OCI-LY1 (cell line): Measurements from ENCODE around the gene LEFTY1.

Experiments
- H2AFZ ChIP-seq: fragments of 200-600 bp; sonication (generic), shearing (Covaris generic); 2 replicates; pipeline ENCODE4 v1.6.0; 2014; ENCODE audit warnings: antibody characterized with exemption, mild to moderate bottlenecking, low read length
- H3F3A ChIP-seq: fragments of 200-600 bp; sonication (generic), shearing (Covaris generic); 2 replicates; pipeline ENCODE4 v1.6.0; 2014; ENCODE audit warnings: mild to moderate bottlenecking, antibody characterized with exemption, low read length, moderate library complexity; ENCODE audit not compliant: insufficient read depth
- H3K27ac ChIP-seq: fragments of 200-600 bp; sonication (generic); 2 replicates; pipeline ENCODE4 v1.5.1; 2014; ENCODE audit warnings: low read length, mixed run types, mild to moderate bottlenecking, low read depth; ENCODE audit not compliant: poor library complexity, severe bottlenecking
- H3K27me3 ChIP-seq: fragments of 200-600 bp; sonication (generic); 2 replicates; pipeline ENCODE4 v1.6.0; 2014; ENCODE audit warnings: antibody characterized with exemption, mild to moderate bottlenecking, low read length, moderate library complexity; ENCODE audit not compliant: insufficient read depth
- H3K36me3 ChIP-seq: fragments of 200-600 bp; sonication (generic); 2 replicates; pipeline ENCODE4 v1.6.1; 2014; ENCODE audit warnings: mild to moderate bottlenecking, antibody characterized with exemption, low read length, moderate library complexity, mixed read lengths; ENCODE audit not compliant: insufficient read depth
- H3K4me1 ChIP-seq: fragments of 200-600 bp; sonication (generic); 2 replicates; pipeline ENCODE4 v1.5.1; 2014; ENCODE audit warnings: mild to moderate bottlenecking, low read length, moderate library complexity; ENCODE audit not compliant: insufficient read depth, severe bottlenecking
- H3K4me2 ChIP-seq: fragments of 200-600 bp; sonication (generic), shearing (Covaris generic); 2 replicates; pipeline ENCODE4 v1.6.1; 2014; ENCODE audit warnings: low read length
- H3K4me3 ChIP-seq: fragments of 200-600 bp; sonication (generic); 2 replicates; pipeline ENCODE4 v1.5.1; 2014; ENCODE audit warnings: low read length, low read depth, mild to moderate bottlenecking, mixed read lengths; ENCODE audit not compliant: poor library complexity, severe bottlenecking
- H3K79me2 ChIP-seq: fragments of 200-600 bp; shearing (Covaris generic); 2 replicates; pipeline ENCODE4 v1.6.1; 2016; ENCODE audit warnings: mixed run types, low read length, mixed read lengths; ENCODE audit not compliant: insufficient read depth
- H3K9ac ChIP-seq: fragments of 200-600 bp; sonication (generic), shearing (Covaris generic); 2 replicates; pipeline ENCODE4 v1.6.1; 2014; ENCODE audit warnings: mild to moderate bottlenecking, low read length, mixed read lengths
- H3K9me2 ChIP-seq: fragments of 200-600 bp; sonication (generic), shearing (Covaris generic); 2 replicates; pipeline ENCODE4 v1.6.1; 2014; ENCODE audit warnings: low read depth, mild to moderate bottlenecking, low read length, mixed read lengths
- H3K9me3 ChIP-seq: fragments of 200-600 bp; shearing (Covaris generic); 2 replicates; pipeline ENCODE4 v1.6.1; 2014; ENCODE audit warnings: low read length, mixed read lengths
- H4K20me1 ChIP-seq: fragments of 200-600 bp; sonication (generic), shearing (Covaris generic); 2 replicates; pipeline ENCODE4 v1.6.0; 2016; ENCODE audit warnings: mild to moderate bottlenecking, low read length; ENCODE audit not compliant: insufficient read depth
- CTCF ChIP-seq: fragments of 200-600 bp; sonication (generic), shearing (Covaris generic); IDR thresholded peaks from 2 replicates; pipeline ENCODE4 v1.5.1; 2017; ENCODE audit warnings: mild to moderate bottlenecking, antibody characterized with exemption, low read length, moderate library complexity, mixed read lengths
- EZH2 ChIP-seq: fragments of 200-600 bp; sonication (generic), shearing (Covaris generic); IDR thresholded peaks from 2 replicates; pipeline ENCODE4 v1.8.0; 2017; ENCODE audit warnings: borderline replicate concordance, mixed run types, mild to moderate bottlenecking, antibody characterized with exemption, low read length, moderate library complexity, mixed read lengths

LEFTY1 gene

GRCh38 chr1:225919906-225920305, 31.0 kb upstream of the LEFTY1 start:
- no peak overlapping the region for H3K4me3 ChIP-seq
- no peaks in the 10 kb centered on the region for H3F3A ChIP-seq
- H3K27ac ChIP-seq = no peak overlapping the region
- no peaks in the 10 kb centered on the region for H4K20me1 ChIP-seq
- no peaks in the 10 kb centered on the region for H3K27me3 ChIP-seq
- peaks cover 7% of the 10 kb centered on the region; the same call in 1 of the 2 replicates for H3K79me2 ChIP-seq
- H2AFZ ChIP-seq = no peak overlapping the region
- no peak overlapping the region for H3K4me2 ChIP-seq
- TF ChIP-seq CTCF (no peak), EZH2 (no peak)
- H3K36me3 ChIP-seq = peaks cover 55% of the 10 kb centered on the region
- H3K4me1 ChIP-seq = peaks cover 24% of the 10 kb centered on the region
- H3K9ac ChIP-seq = no peak overlapping the region
- H3K9me2 ChIP-seq = no peaks in the 10 kb centered on the region
- H3K9me3 ChIP-seq = no peaks in the 10 kb centered on the region

- Histone ChIP-seq H3K4me3 (no peak overlapping the region), H3K9me2 (no peaks in the 10 kb centered on the region), H3K27me3 (no peaks in the 10 kb centered on the region), H3K9me3 (no peaks in the 10 kb centered on the region), H3K9ac (no peak overlapping the region), H3K4me2 (no peak overlapping the region), H3K4me1 (peaks cover 17% of the 10 kb centered on the region), H3F3A (no peaks in the 10 kb centered on the region), H3K79me2 (peaks cover 1% of the 10 kb centered on the region; the same call in 1 of the 2 replicates), H4K20me1 (no peaks in the 10 kb centered on the region), H3K36me3 (peaks cover 55% of the 10 kb centered on the region), H3K27ac (no peak overlapping the region), H2AFZ (no peak overlapping the region)
- TF ChIP-seq EZH2 (no peak), CTCF (no peak)
Measured at GRCh38 chr1:225918280-225918679, 29.3 kb upstream of the LEFTY1 start.

GRCh38 chr1:225917536-225917935, 28.6 kb upstream of the LEFTY1 start:
- H3K79me2 ChIP-seq = no peaks in the 10 kb centered on the region
- H2AFZ ChIP-seq = no peak overlapping the region
- H4K20me1 ChIP-seq = no peaks in the 10 kb centered on the region
- no peak overlapping the region for H3K27ac ChIP-seq
- H3K9me2 ChIP-seq = no peaks in the 10 kb centered on the region
- H3K4me2 ChIP-seq = no peak overlapping the region
- H3K36me3 ChIP-seq = peaks cover 51% of the 10 kb centered on the region
- H3K4me3 ChIP-seq = no peak overlapping the region
- H3K9ac ChIP-seq = no peak overlapping the region
- no peak for TF ChIP-seq CTCF
- no peak for TF ChIP-seq EZH2
- H3K27me3 ChIP-seq = no peaks in the 10 kb centered on the region
- H3F3A ChIP-seq = no peaks in the 10 kb centered on the region
- H3K4me1 ChIP-seq = peaks cover 10% of the 10 kb centered on the region
- H3K9me3 ChIP-seq = no peaks in the 10 kb centered on the region
